Endothelial cell of umbilical vein (primary cell): Measurements from ENCODE around the gene HCAR1. TPM values are rescaled to one million over a fixed set of nuclear protein-coding genes. Genes with fewer than 3 reads are reported as not detected.

Experiments used
- BruUV-seq: library from RNA; stranded (reverse); fragments of 400-500 nt; replicated peaks from 2 replicates; lab custom pipeline; 2021; lab: Mats Ljungman, UMichigan
- CTCF ChIA-PET: fragments of 300-600, 350-600 bp; sonication (Branson Sonifier 250); formaldehyde crosslinking; loops from one replicate; lab custom pipeline; 2021; ENCODE audit warnings: antibody characterized with exemption, inconsistent platforms; lab: Charles Lee
- POLR2A ChIA-PET: fragments of 300-600, 350-600 bp; sonication (Branson Sonifier 250); formaldehyde crosslinking; loops from one replicate; lab custom pipeline; 2021; ENCODE audit warnings: antibody characterized with exemption, inconsistent platforms; lab: Charles Lee
- DNase-seq: peaks from one replicate; pipeline ENCODE4 v3.0.0-alpha.2; 2011; ENCODE audit warnings: low read depth, low spot score
- FAIRE-seq: peaks from 2 replicates; lab custom pipeline; 2011; peaks lifted over from hg19 to GRCh38; lab: Jason Lieb, UNC
- H2AFZ ChIP-seq: 2 replicates; pipeline ENCODE4 v1.6.0; 2012; ENCODE audit warnings: low read depth, low read length, control low read depth, inconsistent platforms
- H3K27ac ChIP-seq: 2 replicates; pipeline ENCODE4 v1.5.1; 2011; ENCODE audit warnings: low read depth, mild to moderate bottlenecking, control low read depth, low read length, moderate library complexity; ENCODE audit not compliant: insufficient read depth
- H3K27me3 ChIP-seq, 2 experiments: 2 replicates each; pipeline versions ENCODE4 v1.6.0 to v1.6.1; 2011; ENCODE audit warnings: low read length in 2 of 2, mixed read lengths in 1 of 2; ENCODE audit not compliant: control insufficient read depth in 2 of 2, insufficient read depth in 2 of 2
- H3K36me3 ChIP-seq, 2 experiments: 2 replicates in 1 of 2; 3 replicates in 1 of 2; pipeline ENCODE4 v1.5.1; 2011; ENCODE audit warnings: low read length in 2 of 2, mild to moderate bottlenecking in 1 of 2, moderate library complexity in 1 of 2; ENCODE audit not compliant: control insufficient read depth in 2 of 2, insufficient read depth in 2 of 2; ENCODE audit errors: extremely low read depth in 1 of 2
- H3K4me1 ChIP-seq: 3 replicates; pipeline ENCODE4 v1.5.1; 2011; ENCODE audit warnings: mild to moderate bottlenecking, low read length; ENCODE audit not compliant: control insufficient read depth, insufficient read depth; ENCODE audit errors: extremely low read depth
- H3K4me2 ChIP-seq: 2 replicates; pipeline ENCODE4 v1.6.1; 2011; ENCODE audit warnings: low read length, control low read depth, mixed read lengths; ENCODE audit not compliant: insufficient read depth
- H3K4me3 ChIP-seq, 3 experiments: fragments of 200-600 bp in 1 of 3; sonication (generic), shearing (Covaris generic) in 1 of 3; replicated peaks in 1 of 3; 2 replicates each; pipeline ENCODE4 v1.5.1; 2011 to 2016; ENCODE audit warnings: control low read depth in 3 of 3, low read length in 3 of 3, mild to moderate bottlenecking in 2 of 3, inconsistent platforms in 1 of 3, low read depth in 1 of 3, moderate library complexity in 1 of 3; ENCODE audit not compliant: insufficient read depth in 1 of 3
- H3K79me2 ChIP-seq: 2 replicates; pipeline ENCODE4 v1.6.0; 2012; ENCODE audit warnings: low read length, inconsistent platforms; ENCODE audit not compliant: control insufficient read depth, insufficient read depth
- H3K9ac ChIP-seq: replicated peaks from 2 replicates; pipeline ENCODE3; 2011; ENCODE audit warnings: low read length, control low read depth; ENCODE audit not compliant: insufficient read depth; ENCODE audit errors: extremely low read depth
- H3K9me1 ChIP-seq: replicated peaks from 3 replicates; pipeline ENCODE4 v1.6.0; 2011; ENCODE audit warnings: mild to moderate bottlenecking, low read length; ENCODE audit not compliant: control insufficient read depth, insufficient read depth; ENCODE audit errors: extremely low read depth
- H3K9me3 ChIP-seq: replicated peaks from 2 replicates; pipeline ENCODE4 v1.5.1; 2012; ENCODE audit warnings: low read length, inconsistent platforms; ENCODE audit not compliant: control insufficient read depth, insufficient read depth
- H4K20me1 ChIP-seq: replicated peaks from 2 replicates; pipeline ENCODE3; 2011; ENCODE audit warnings: mild to moderate bottlenecking, low read length; ENCODE audit not compliant: control insufficient read depth, insufficient read depth; ENCODE audit errors: extremely low read depth
- CTCF ChIP-seq, 2 donors: IDR thresholded peaks; 1 replicate in 1 of 2; 2 replicates in 1 of 2; pipeline ENCODE4 v1.5.1; 2011; ENCODE audit warnings: low read length in 2 of 2, mild to moderate bottlenecking in 2 of 2, moderate library complexity in 2 of 2, control low read depth in 1 of 2, inconsistent platforms in 1 of 2, low read depth in 1 of 2; ENCODE audit not compliant: insufficient read depth in 1 of 2; ENCODE audit errors: extremely low read depth in 1 of 2
- EZH2 ChIP-seq: IDR thresholded peaks from 2 replicates; pipeline ENCODE4 v1.6.1; 2012; ENCODE audit warnings: borderline replicate concordance, low read depth, mild to moderate bottlenecking, moderate library complexity, low read length, inconsistent platforms; ENCODE audit not compliant: severe bottlenecking
- FOS ChIP-seq: IDR thresholded peaks from 2 replicates; pipeline ENCODE4 v1.6.1; 2011; ENCODE audit warnings: mild to moderate bottlenecking, low read length, moderate library complexity, borderline replicate concordance; ENCODE audit not compliant: insufficient read depth
- GATA2 ChIP-seq: IDR thresholded peaks from 2 replicates; pipeline ENCODE4 v1.7.0; 2011; ENCODE audit warnings: low read depth, mild to moderate bottlenecking, moderate library complexity, mixed read lengths, low read length; ENCODE audit not compliant: insufficient read length, insufficient read depth
- JUN ChIP-seq: IDR thresholded peaks from 2 replicates; pipeline ENCODE4 v1.6.1; 2011; ENCODE audit warnings: borderline replicate concordance, low read depth; ENCODE audit not compliant: insufficient read length, insufficient read depth
- MAX ChIP-seq: IDR thresholded peaks from 2 replicates; pipeline ENCODE4 v1.6.1; 2011; ENCODE audit not compliant: insufficient read depth, insufficient read length
- MYC ChIP-seq: IDR thresholded peaks from one replicate; pipeline ENCODE4 v1.6.1; 2011; ENCODE audit warnings: mild to moderate bottlenecking, low read depth, low read length
- POLR2A ChIP-seq: IDR thresholded peaks from 2 replicates; pipeline ENCODE4 v1.6.1; 2012; ENCODE audit warnings: low read depth, mild to moderate bottlenecking, control low read depth, low read length
- POLR2AphosphoS5 ChIP-seq: IDR thresholded peaks from 2 replicates; pipeline ENCODE4 v1.6.1; 2012; ENCODE audit warnings: low read depth, mild to moderate bottlenecking, control low read depth, low read length, moderate library complexity; ENCODE audit not compliant: insufficient read depth
- dilution Hi-C: fragments of 300-500 bp; cut with MboI; formaldehyde crosslinking; loops from one replicate; pipeline ENCODE4 v1.15.0; 2019; ENCODE audit warnings: low sequenced_read_pairs; ENCODE audit not compliant: extremely low pct_ligation_motif_present
- intact Hi-C: fragments of 100-400 bp; cut with micrococcal nuclease; formaldehyde crosslinking; loops from one replicate; pipeline ENCODE4 v1.10.0; 2022
- polyA plus RNA-seq, 4 experiments: library from polyadenylated mRNA; depleted of rRNA in 3 of 4; stranded (reverse) in 3 of 4; unstranded in 1 of 4; fragments of >200 nt; gene quantifications; 2 replicates each; pipeline versions ENCODE4 v1.2.1 to v1.2.3, GENCODE V29; 2011 to 2012; ENCODE audit warnings: missing spikeins in 1 of 4
- total RNA-seq: library from RNA; stranded (reverse); gene quantifications from 2 replicates; pipeline ENCODE4 v1.2.3, GENCODE V29; 2021

HCAR1 gene
- total and polyA plus RNA-seq, 2 donors (not counting 3 experiments of a cell fraction or from before 2014, with no cell fraction given) = 0.04 TPM; not detected in 1

GRCh38 chr12:122747224-122748135 is 16.8 kb upstream of the HCAR1 start:
- Histone ChIP-seq H3K9ac (no peak overlapping the region), H3K9me1 (no peaks in the 10 kb centered on the region), H3K4me3 (no peak overlapping the region), H3K9me3 (no peaks in the 10 kb centered on the region), H3K36me3 (no peaks in the 10 kb centered on the region), H3K4me2 (no peak overlapping the region), H4K20me1 (no peaks in the 10 kb centered on the region), H3K27ac (no peak overlapping the region), H2AFZ (no peak overlapping the region), H3K27me3 (no peaks in the 10 kb centered on the region), H3K4me1 (no peaks in the 10 kb centered on the region), H3K79me2 (no peaks in the 10 kb centered on the region)
- BruUV-seq = no TSS peak
- intact Hi-C loops = no loop called here
- CTCF ChIA-PET = interaction anchor here (0.9 kb wide), 1 partner anchor 109 kb away, joined by 3 read pairs; no protein-coding TSS in a partner anchor
- DNase-seq (no peak), FAIRE-seq (no peak)
- dilution Hi-C loops = no loop called here
- POLR2A ChIA-PET = no interaction called here
- TF ChIP-seq JUN = no peak
- no peak for TF ChIP-seq GATA2
- TF ChIP-seq FOS = no peak
- TF ChIP-seq MYC = no peak
- no peak for TF ChIP-seq CTCF (IDR thresholded peaks at IDR 0.05; ENCODE audit: extremely low read depth in 1 of 2, insufficient read depth in 1 of 2, low read depth in 1 of 2, low read length in 2 of 2)
- TF ChIP-seq MAX = no peak
- TF ChIP-seq POLR2A = no peak
- TF ChIP-seq POLR2AphosphoS5 = no peak
- TF ChIP-seq EZH2 = no peak
